ENCODE measurements around the gene HOXB9. TPM values are rescaled to one million over a fixed set of nuclear protein-coding genes. Genes with fewer than 3 reads are reported as not detected.
A peak's percentile ranks its signal among the peaks of the same experiment; 100 is the strongest.

Gene HOXB9
- total and polyA plus RNA-seq, 9 of the 15 experiments (the other 6 are each of a cell fraction or from before 2014, with no cell fraction given), result 3.1 to 196 (median 77.6) TPM

- ChIA-PET CTCF (ENCODE audit: low intra/inter-chr PET ratio) (interaction anchor here (0.7 kb wide), 1 partner anchor 657 kb away, joined by 3 read pairs; no protein-coding TSS in a partner anchor), POLR2A (interaction anchor here (0.6 to 2.4 kb wide), 5 partner anchors 8 to 1714 kb away, joined by 3 to 6 read pairs (median 4); no protein-coding TSS in a partner anchor)
- Histone ChIP-seq H3K9me1 (ENCODE audit: control insufficient read depth, insufficient read depth, low read length) (no peaks in the 10 kb centered on the region), H3K79me2 (ENCODE audit: control insufficient read depth, insufficient read depth, low read length) (peaks cover 30% of the 10 kb centered on the region), H3K4me1 (replicated peaks in 1 of 2; ENCODE audit: control insufficient read depth in 2 of 2, insufficient read depth in 2 of 2, low read length in 2 of 2) (peaks cover 9 to 18% of the 10 kb centered on the region in 2 experiments; a peak in 4 of 5 replicates), H3K4me2 (ENCODE audit: insufficient read depth, low read length) (peak overlapping the region; percentile 80), H3K27me3 (ENCODE audit: control insufficient read depth in 2 of 2, insufficient read depth in 2 of 2, low read length in 2 of 2) (no peaks in the 10 kb centered on the region), H3K4me3 (peak overlapping the region; percentile 56; the same call in 1 of the 2 replicates), H3K27ac (ENCODE audit: extremely low read depth, low read depth, low read length) (0 out of 3 replicates have a peak overlapping the region, but pooled peaks have one; percentile 78), H2AFZ (ENCODE audit: low read depth, low read length) (peak overlapping the region; percentile 98), H3K9ac (ENCODE audit: insufficient read depth in 1 of 2, low read depth in 2 of 2, low read length in 2 of 2) (peak overlapping the region; percentile 70 to 84; a peak in 1 of 4 replicates), H4K20me1 (replicated peaks; ENCODE audit: control insufficient read depth, insufficient read depth, low read length) (no peaks in the 10 kb centered on the region), H3K9me3 (replicated peaks; ENCODE audit: control insufficient read depth, insufficient read depth, low read depth, low read length) (no peaks in the 10 kb centered on the region), H3K36me3 (ENCODE audit: control insufficient read depth, insufficient read depth, low read length) (no peaks in the 10 kb centered on the region)
- DNase-seq (ENCODE audit: extremely low read depth in 1 of 4, low spot score in 3 of 4) (no peak), FAIRE-seq (no peak), ATAC-seq (no peak)
- intact Hi-C loops (cut with micrococcal nuclease) (no loop called here), in situ Hi-C loops (cut with MboI) (no loop called here)
- WGBS (ENCODE audit: insufficient coverage, low coverage, missing lambda C conversion rate), result 18% methylated on average over 1 of the region's 1 CpG
- no TSS peak for BruUV-seq (replicated peaks)
- TF ChIP-seq STAT5B (CRISPR knock-in tag; IDR thresholded peaks at IDR 0.05) (no peak), ZNF316 (IDR thresholded peaks at IDR 0.05) (no peak), FOXA3 (CRISPR knock-in tag; conservative IDR thresholded peaks at IDR 0.05 in 1 of 2, IDR thresholded peaks at IDR 0.05 in 1 of 2) (no peak), NR3C1 (CRISPR knock-in tag; IDR thresholded peaks at IDR 0.05) (no peak), ZSCAN29 (IDR thresholded peaks at IDR 0.05) (no peak), CHD7 (IDR thresholded peaks at IDR 0.05; ENCODE audit: low read depth, low read length) (no peak), BMI1 (IDR thresholded peaks at IDR 0.05; ENCODE audit: low read length) (no peak), ZBTB8A (IDR thresholded peaks at IDR 0.05; ENCODE audit: partially characterized antibody) (no peak), SMARCA5 (IDR thresholded peaks at IDR 0.05) (peak; percentile 71; the same call in 1 of the 2 replicates), ZBTB34 (CRISPR knock-in tag; IDR thresholded peaks at IDR 0.05) (no peak)
Measured at GRCh38 chr17:48647963-48648245, 21.7 kb upstream of the HOXB9 start.

All from K562 (cell line).